Measurements from ENCODE around the gene GINS1.

DNA sequence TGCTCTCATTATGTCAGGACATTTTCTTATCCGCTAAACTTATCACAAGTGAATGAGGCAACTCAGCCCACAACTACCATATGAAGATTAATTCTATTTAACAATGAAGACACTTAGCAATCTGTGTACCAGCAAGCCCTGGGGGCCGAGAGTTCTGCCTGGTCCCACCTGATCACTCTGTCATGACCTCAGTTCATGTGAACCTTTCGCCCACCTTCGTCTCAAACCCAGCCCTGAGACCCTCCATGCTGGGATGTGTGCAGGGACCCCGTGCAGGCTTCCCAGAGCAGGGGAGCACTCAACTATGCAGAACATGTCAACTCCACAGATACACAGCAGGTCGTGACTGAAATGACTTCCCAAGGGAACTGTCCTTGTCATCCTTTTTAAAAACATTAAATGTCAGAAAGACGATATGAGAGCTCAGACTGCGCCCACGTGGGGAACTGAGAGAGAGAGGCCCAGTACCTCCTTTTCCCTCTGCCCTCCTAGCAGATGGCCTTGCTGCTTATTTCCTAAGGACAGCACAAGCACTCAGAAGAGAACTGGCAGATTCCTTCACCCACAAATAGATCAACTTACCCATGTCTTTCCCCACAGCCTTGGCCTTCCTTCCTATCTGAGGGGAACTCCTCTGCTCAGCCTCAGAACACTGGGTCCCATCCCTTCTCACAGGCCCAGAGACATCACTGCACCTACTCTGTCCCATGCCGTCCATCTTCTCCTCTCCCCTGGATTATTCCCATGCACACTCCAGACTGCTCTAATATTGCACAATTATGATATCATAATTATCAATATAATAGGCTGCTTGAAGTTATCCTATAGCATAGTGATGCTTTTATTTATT is 28.4 kb upstream of the GINS1 start:
- TF ChIP-seq, protein P1, sequence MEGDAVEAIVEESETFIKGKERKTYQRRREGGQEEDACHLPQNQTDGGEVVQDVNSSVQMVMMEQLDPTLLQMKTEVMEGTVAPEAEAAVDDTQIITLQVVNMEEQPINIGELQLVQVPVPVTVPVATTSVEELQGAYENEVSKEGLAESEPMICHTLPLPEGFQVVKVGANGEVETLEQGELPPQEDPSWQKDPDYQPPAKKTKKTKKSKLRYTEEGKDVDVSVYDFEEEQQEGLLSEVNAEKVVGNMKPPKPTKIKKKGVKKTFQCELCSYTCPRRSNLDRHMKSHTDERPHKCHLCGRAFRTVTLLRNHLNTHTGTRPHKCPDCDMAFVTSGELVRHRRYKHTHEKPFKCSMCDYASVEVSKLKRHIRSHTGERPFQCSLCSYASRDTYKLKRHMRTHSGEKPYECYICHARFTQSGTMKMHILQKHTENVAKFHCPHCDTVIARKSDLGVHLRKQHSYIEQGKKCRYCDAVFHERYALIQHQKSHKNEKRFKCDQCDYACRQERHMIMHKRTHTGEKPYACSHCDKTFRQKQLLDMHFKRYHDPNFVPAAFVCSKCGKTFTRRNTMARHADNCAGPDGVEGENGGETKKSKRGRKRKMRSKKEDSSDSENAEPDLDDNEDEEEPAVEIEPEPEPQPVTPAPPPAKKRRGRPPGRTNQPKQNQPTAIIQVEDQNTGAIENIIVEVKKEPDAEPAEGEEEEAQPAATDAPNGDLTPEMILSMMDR (IDR thresholded peaks at IDR 0.05; ENCODE audit: low read length) = no peak
- no peak for TF ChIP-seq EZH2 (IDR thresholded peaks at IDR 0.05; ENCODE audit: borderline replicate concordance, low read length)
